H1 (cell line): ENCODE data around the gene ARHGAP15. TPM values are rescaled to one million over a fixed set of nuclear protein-coding genes. Genes with fewer than 3 reads are reported as not detected.

ENCODE experiments used
- CTCF ChIA-PET: fragments of 300-600 bp; sonication (Branson Sonifier 250); formaldehyde crosslinking; loops from one replicate; lab custom pipeline; 2021; ENCODE audit not compliant: partially characterized antibody; lab: Charles Lee
- POLR2A ChIA-PET: fragments of 300-600 bp; sonication (Branson Sonifier 250); formaldehyde crosslinking; loops from one replicate; lab custom pipeline; 2021; ENCODE audit warnings: inconsistent platforms; ENCODE audit not compliant: partially characterized antibody; lab: Charles Lee
- DNase-seq, 2 experiments: peaks; one replicate each; pipeline versions ENCODE4 v3.0.0 to v3.0.0-alpha.2; 2010 to 2022; ENCODE audit warnings: low spot score in 2 of 2, low read depth in 1 of 2, mixed read lengths in 1 of 2
- FAIRE-seq: peaks from 2 replicates; lab custom pipeline; 2011; peaks lifted over from hg19 to GRCh38; lab: Jason Lieb, UNC
- H2AFZ ChIP-seq: 2 replicates; pipeline ENCODE4 v1.8.1; 2012; ENCODE audit warnings: low read length, inconsistent platforms
- H2AK5ac ChIP-seq: 2 replicates; pipeline ENCODE4 v1.6.1; 2013; ENCODE audit warnings: low read depth, low read length
- H2BK120ac ChIP-seq: replicated peaks from 2 replicates; pipeline ENCODE3; 2013; ENCODE audit warnings: low read depth, low read length, inconsistent platforms
- H2BK12ac ChIP-seq: 2 replicates; pipeline ENCODE4 v1.6.1; 2013; ENCODE audit warnings: low read depth, low read length
- H2BK15ac ChIP-seq: 2 replicates; pipeline ENCODE4 v1.6.1; 2013; ENCODE audit warnings: low read length
- H2BK20ac ChIP-seq: 2 replicates; pipeline ENCODE4 v1.6.1; 2013; ENCODE audit warnings: low read length
- H2BK5ac ChIP-seq: 2 replicates; pipeline ENCODE4 v1.6.1; 2013; ENCODE audit warnings: low read depth, low read length
- H3K14ac ChIP-seq: 2 replicates; pipeline ENCODE4 v1.6.1; 2013; ENCODE audit warnings: inconsistent platforms; ENCODE audit not compliant: insufficient read length
- H3K18ac ChIP-seq: 2 replicates; pipeline ENCODE4 v1.6.1; 2013; ENCODE audit warnings: low read length; ENCODE audit errors: extremely low read depth
- H3K23ac ChIP-seq: 2 replicates; pipeline ENCODE4 v1.6.1; 2013; ENCODE audit warnings: inconsistent platforms; ENCODE audit not compliant: insufficient read length
- H3K23me2 ChIP-seq: 2 replicates; pipeline ENCODE4 v1.6.1; 2013; ENCODE audit warnings: low read depth, low read length
- H3K27ac ChIP-seq: 2 replicates; pipeline ENCODE4 v1.6.1; 2011; ENCODE audit warnings: low read depth, low read length, inconsistent platforms
- H3K27me3 ChIP-seq, 4 experiments: replicated peaks in 1 of 4; 1 replicate in 1 of 4; 2 replicates in 3 of 4; pipeline versions ENCODE4 v1.6.1 to v1.8.1; 2011 to 2013; ENCODE audit warnings: low read length in 3 of 4, mild to moderate bottlenecking in 3 of 4, inconsistent platforms in 2 of 4, mixed read lengths in 2 of 4, moderate library complexity in 1 of 4; ENCODE audit not compliant: control insufficient read depth in 3 of 4, insufficient read depth in 3 of 4; ENCODE audit errors: extremely low read depth in 1 of 4
- H3K36me3 ChIP-seq, 4 experiments: 2 replicates each; pipeline versions ENCODE4 v1.6.1 to v1.8.1; 2011 to 2013; ENCODE audit warnings: mild to moderate bottlenecking in 4 of 4, low read length in 3 of 4, moderate library complexity in 2 of 4, control low read depth in 1 of 4, inconsistent platforms in 1 of 4; ENCODE audit not compliant: insufficient read depth in 4 of 4, control insufficient read depth in 2 of 4
- H3K4ac ChIP-seq: replicated peaks from 2 replicates; pipeline ENCODE3; 2013; ENCODE audit warnings: low read length, low read depth, mixed read lengths, inconsistent platforms; ENCODE audit not compliant: insufficient read length
- H3K4me1 ChIP-seq, 4 experiments: replicated peaks in 1 of 4; 1 replicate in 1 of 4; 2 replicates in 3 of 4; pipeline versions ENCODE4 v1.6.1 to v1.8.1; 2011 to 2013; ENCODE audit warnings: low read length in 3 of 4, inconsistent platforms in 2 of 4, mixed read lengths in 1 of 4; ENCODE audit not compliant: insufficient read depth in 4 of 4, control insufficient read depth in 3 of 4
- H3K4me2 ChIP-seq, 2 experiments: 2 replicates each; pipeline versions ENCODE4 v1.6.1 to v1.8.1; 2011 to 2013; ENCODE audit warnings: low read depth in 2 of 2, low read length in 2 of 2, control low read depth in 1 of 2, inconsistent platforms in 1 of 2, mild to moderate bottlenecking in 1 of 2; ENCODE audit not compliant: insufficient read depth in 1 of 2
- H3K4me3 ChIP-seq, 4 experiments: fragments of 200-600, 300-600 bp in 1 of 4; sonication (generic), shearing (Covaris generic), sonication (Bioruptor Twin) in 1 of 4; 2 replicates each; pipeline versions ENCODE4 v1.5.1 to v1.8.1; 2011 to 2016; ENCODE audit warnings: low read length in 4 of 4, low read depth in 3 of 4, control low read depth in 2 of 4, inconsistent platforms in 2 of 4, mild to moderate bottlenecking in 2 of 4, mixed read lengths in 1 of 4, moderate library complexity in 1 of 4; ENCODE audit not compliant: insufficient read depth in 2 of 4; ENCODE audit errors: extremely low read depth in 1 of 4
- H3K56ac ChIP-seq: replicated peaks from 2 replicates; pipeline ENCODE3; 2013; ENCODE audit warnings: low read depth, mild to moderate bottlenecking, mixed read lengths, low read length, inconsistent platforms; ENCODE audit not compliant: insufficient read length
- H3K79me1 ChIP-seq: 2 replicates; pipeline ENCODE4 v1.6.1; 2013; ENCODE audit warnings: low read depth, low read length, control low read depth
- H3K79me2 ChIP-seq, 2 experiments: 2 replicates each; pipeline versions ENCODE4 v1.6.1 to v1.8.1; 2012 to 2013; ENCODE audit warnings: low read length in 2 of 2, mild to moderate bottlenecking in 2 of 2, inconsistent platforms in 1 of 2; ENCODE audit not compliant: insufficient read depth in 2 of 2, control insufficient read depth in 1 of 2
- H3K9ac ChIP-seq, 4 experiments: replicated peaks in 1 of 4; 1 replicate in 1 of 4; 2 replicates in 3 of 4; pipeline versions ENCODE4 v1.6.1 to v1.8.1; 2011 to 2013; ENCODE audit warnings: low read depth in 3 of 4, low read length in 3 of 4, control low read depth in 2 of 4, mild to moderate bottlenecking in 2 of 4, moderate library complexity in 2 of 4, inconsistent platforms in 1 of 4; ENCODE audit errors: extremely low read depth in 1 of 4
- H3K9me3 ChIP-seq, 2 experiments: 2 replicates each; pipeline versions ENCODE4 v1.6.1 to v1.8.1; 2012 to 2013; ENCODE audit warnings: mild to moderate bottlenecking in 2 of 2, moderate library complexity in 2 of 2, control low read depth in 1 of 2, inconsistent platforms in 1 of 2, low read depth in 1 of 2, low read length in 1 of 2, mixed read lengths in 1 of 2; ENCODE audit not compliant: insufficient read depth in 2 of 2
- H4K20me1 ChIP-seq, 2 experiments: replicated peaks in 1 of 2; 2 replicates each; pipeline versions ENCODE3 to v1.8.1; 2011 to 2013; ENCODE audit warnings: inconsistent platforms in 2 of 2, low read length in 2 of 2, mild to moderate bottlenecking in 1 of 2; ENCODE audit not compliant: insufficient read depth in 2 of 2, control insufficient read depth in 1 of 2
- H4K5ac ChIP-seq: 2 replicates; pipeline ENCODE4 v1.6.1; 2013; ENCODE audit warnings: low read length, low read depth, mixed read lengths, inconsistent platforms; ENCODE audit not compliant: insufficient read length
- H4K8ac ChIP-seq: 2 replicates; pipeline ENCODE4 v1.8.0; 2013; ENCODE audit warnings: mild to moderate bottlenecking, moderate library complexity, low read length, inconsistent platforms; ENCODE audit not compliant: insufficient read depth; ENCODE audit errors: extremely low read depth
- H4K91ac ChIP-seq: replicated peaks from 2 replicates; pipeline ENCODE3; 2013; ENCODE audit warnings: low read length, mixed read lengths, inconsistent platforms; ENCODE audit not compliant: insufficient read length
- ASH2L ChIP-seq: fragments of 200-600, 300-600 bp; sonication (generic); IDR thresholded peaks from one replicate; pipeline ENCODE4 v1.7.1; 2017; ENCODE audit warnings: low read length
- BACH1 ChIP-seq: IDR thresholded peaks from 2 replicates; pipeline ENCODE4 v1.6.1; 2012; ENCODE audit warnings: low read length, improper control_type of control experiment
- BCL11A ChIP-seq, 2 experiments: IDR thresholded peaks; one replicate each; pipeline ENCODE4 v1.6.1; 2011; ENCODE audit warnings: low read depth in 2 of 2, low read length in 2 of 2, mild to moderate bottlenecking in 2 of 2
- CEBPB ChIP-seq: IDR thresholded peaks from 2 replicates; pipeline ENCODE4 v1.6.1; 2012; ENCODE audit warnings: low read depth, low read length
- JUN ChIP-seq: IDR thresholded peaks from 2 replicates; pipeline ENCODE4 v1.6.1; 2011; ENCODE audit warnings: low read depth, mild to moderate bottlenecking, improper control_type of control experiment, low read length
- KDM5A ChIP-seq: fragments of 200-600 bp; IDR thresholded peaks from 2 replicates; pipeline ENCODE4 v1.7.1; 2012; ENCODE audit warnings: mild to moderate bottlenecking, low read length, inconsistent platforms, mixed read lengths
- WGBS, 2 experiments: shearing (Covaris generic) in 1 of 2; methylation state at CpG; one replicate each; pipeline versions ENCODE4 v1.1.6 to v1.1.7; 2013 to 2015; ENCODE audit warnings: low lambda C conversion rate in 2 of 2, mixed read lengths in 2 of 2, inconsistent platforms in 1 of 2, low coverage in 1 of 2, missing lambda C conversion rate in 1 of 2; ENCODE audit not compliant: insufficient replicate concordance in 2 of 2, insufficient coverage in 1 of 2, insufficient read length in 1 of 2; ENCODE audit errors: extremely low coverage in 1 of 2, missing lambda C conversion rate in 1 of 2; 5-methylcytosine and 5-hydroxymethylcytosine counted together
- polyA plus RNA-seq, 7 experiments: library from polyadenylated mRNA; depleted of rRNA in 3 of 7; stranded (reverse) in 5 of 7; unstranded in 2 of 7; fragments of >200 nt in 5 of 7; fragments of 200-250 nt in 2 of 7; gene quantifications; 1 replicate in 5 of 7; 2 replicates in 1 of 7; 4 replicates in 1 of 7; pipeline versions ENCODE4 v1.2.1 to v1.2.3, GENCODE V29; 2011 to 2013; ENCODE audit warnings: missing spikeins in 2 of 7, mixed read lengths in 2 of 7
- total RNA-seq: library from RNA; stranded (reverse); fragmentation: NEBNext Ultra II Directional; extraction: Animal tissue kit (Norgen Biotek cat#: 25700); gene quantifications from 2 replicates; pipeline ENCODE4 v1.2.1, GENCODE V29; 2021
- TF ChIP-seq, protein P1 (sequence below): IDR thresholded peaks from 2 replicates; pipeline ENCODE4 v1.6.1; 2011; ENCODE audit warnings: low read length, improper control_type of control experiment

ARHGAP15 gene
- total and polyA plus RNA-seq, 2 of the 8 experiments (the other 6 are each of a cell fraction or from before 2014, with no cell fraction given) = not detected

DNA sequence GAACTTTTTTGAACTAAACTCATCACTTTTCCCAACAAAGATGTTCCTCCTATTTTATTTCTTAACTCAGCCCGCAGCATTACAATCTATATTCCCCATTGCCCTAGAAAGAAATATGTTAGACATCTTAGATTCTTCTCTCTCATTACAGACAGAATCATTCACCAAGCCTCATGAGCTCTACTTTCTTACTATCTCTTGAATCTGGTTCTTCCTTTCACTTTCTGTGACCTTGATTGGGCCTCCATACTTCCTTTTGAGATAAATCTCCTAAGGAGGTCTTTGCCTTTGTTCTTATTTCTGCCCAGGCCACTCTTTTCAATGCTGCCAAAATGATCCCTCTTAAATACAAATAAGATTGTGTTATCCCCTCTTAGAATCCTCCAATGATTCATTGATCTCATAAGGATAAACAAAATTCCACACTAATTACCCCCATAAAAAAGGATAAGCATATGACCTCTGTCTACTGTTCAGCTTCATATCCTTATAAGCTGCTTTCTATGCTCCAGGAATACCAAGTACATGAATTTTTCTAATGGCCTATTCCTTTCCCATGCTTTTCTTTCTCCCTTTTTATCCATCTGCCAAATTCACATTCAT is 400.0 kb downstream of the ARHGAP15 start:
- 0 out of 7 replicates have a peak, but pooled peaks cover 0 to 2% (median 0%) of the 10 kb centered on the region in 4 experiments for H3K4me1 ChIP-seq
- no peak overlapping the region for H2BK120ac ChIP-seq
- no peak overlapping the region for H4K8ac ChIP-seq
- no peaks in the 10 kb centered on the region for H3K23me2 ChIP-seq
- no peak overlapping the region for H3K4me3 ChIP-seq
- ChIA-PET CTCF (interaction anchor here (0.7 to 1.3 kb wide), 3 partner anchors 12 to 1448 kb away, joined by 3 to 4 read pairs (median 3); no protein-coding TSS in a partner anchor), POLR2A (no interaction called here)
- H2BK12ac ChIP-seq = no peak overlapping the region
- H3K79me1 ChIP-seq = no peaks in the 10 kb centered on the region
- FAIRE-seq = no peak
- no peak overlapping the region for H3K4ac ChIP-seq
- H3K27me3 ChIP-seq = no peaks in the 10 kb centered on the region; a peak in 1 of 7 replicates
- H4K5ac ChIP-seq = no peak overlapping the region
- no peaks in the 10 kb centered on the region for H3K36me3 ChIP-seq
- no peak overlapping the region for H3K27ac ChIP-seq
- no peak overlapping the region for H3K4me2 ChIP-seq
- no peak overlapping the region for H2BK5ac ChIP-seq
- H4K20me1 ChIP-seq = no peaks in the 10 kb centered on the region
- no peak overlapping the region for H2AFZ ChIP-seq
- no peak overlapping the region for H2AK5ac ChIP-seq
- no peak overlapping the region for H2BK15ac ChIP-seq
- DNase-seq = no peak
- H3K56ac ChIP-seq = no peak overlapping the region
- H3K18ac ChIP-seq = no peak overlapping the region
- no peak overlapping the region for H4K91ac ChIP-seq
- WGBS, 2 experiments = 90% methylated on average over 1 of the region's 1 CpG; no CpG with 5 or more reads in 1 of the 2 experiments
- H3K23ac ChIP-seq = no peak overlapping the region
- H3K9me3 ChIP-seq = no peaks in the 10 kb centered on the region
- no peak overlapping the region for H2BK20ac ChIP-seq
- no peak overlapping the region for H3K14ac ChIP-seq
- H3K9ac ChIP-seq = no peak overlapping the region
- H3K79me2 ChIP-seq = no peaks in the 10 kb centered on the region
- TF ChIP-seq CEBPB (no peak), BCL11A (IDR thresholded peaks at IDR 0.05; ENCODE audit: low read depth in 2 of 2, low read length in 2 of 2) (no peak), JUN (no peak), KDM5A (no peak), ASH2L (no peak), BACH1 (no peak)
- TF ChIP-seq, protein P1, sequence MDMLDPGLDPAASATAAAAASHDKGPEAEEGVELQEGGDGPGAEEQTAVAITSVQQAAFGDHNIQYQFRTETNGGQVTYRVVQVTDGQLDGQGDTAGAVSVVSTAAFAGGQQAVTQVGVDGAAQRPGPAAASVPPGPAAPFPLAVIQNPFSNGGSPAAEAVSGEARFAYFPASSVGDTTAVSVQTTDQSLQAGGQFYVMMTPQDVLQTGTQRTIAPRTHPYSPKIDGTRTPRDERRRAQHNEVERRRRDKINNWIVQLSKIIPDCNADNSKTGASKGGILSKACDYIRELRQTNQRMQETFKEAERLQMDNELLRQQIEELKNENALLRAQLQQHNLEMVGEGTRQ = no peak
